SHP77 treated with DMSO at 0.1 percent for 48 hours (cell line): Measurements from ENCODE around the gene DNASE1L2.

Experiments
- DNase-seq: peaks from one replicate; lab custom pipeline; 2025; lab: John Stamatoyannopoulos, UW

Gene DNASE1L2

DNA sequence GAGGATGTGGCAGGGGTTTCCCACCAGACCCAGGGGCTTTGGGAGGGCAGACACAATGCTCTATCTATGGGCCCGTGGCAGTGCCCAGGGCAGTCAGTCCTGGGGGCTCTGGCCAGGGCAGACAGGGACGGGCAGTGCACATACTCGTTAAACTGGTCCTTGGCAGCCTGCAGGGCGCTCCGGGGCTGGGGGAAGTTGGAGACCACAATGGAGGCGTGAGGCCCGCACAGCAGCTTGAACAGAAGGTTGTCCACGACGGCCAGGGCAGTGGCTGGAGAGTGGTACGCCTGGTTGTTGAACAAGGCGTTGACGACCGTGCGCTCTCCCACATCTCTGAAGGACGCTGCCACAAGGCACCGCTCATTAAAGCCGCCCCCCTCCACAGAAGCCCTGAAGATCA, 50.3 kb downstream of the DNASE1L2 start:
- DNase-seq: no peak

- no peak for DNase-seq
These were observed 51.8 kb downstream of the DNASE1L2 start for GRCh38 chr16:2287916-2288547.
